Karpas-422 (cell line): ENCODE results near the gene VAT1L. TPM values are rescaled to one million over a fixed set of nuclear protein-coding genes. Genes with fewer than 3 reads are reported as not detected.

Experiments used
- DNase-seq: peaks from one replicate; pipeline ENCODE4 v3.0.0-alpha.2; 2015
- H2AFZ ChIP-seq: fragments of 200-600 bp; sonication (generic); 2 replicates; pipeline ENCODE4 v1.6.1; 2014; ENCODE audit warnings: antibody characterized with exemption, low read length, mixed read lengths
- H3K27ac ChIP-seq: fragments of 200-600 bp; sonication (generic); 2 replicates; pipeline ENCODE4 v1.5.1; 2014; ENCODE audit warnings: mild to moderate bottlenecking, low read length, moderate library complexity
- H3K27me3 ChIP-seq: fragments of 200-600 bp; sonication (generic); 2 replicates; pipeline ENCODE4 v1.6.1; 2014; ENCODE audit warnings: low read length, mixed read lengths
- H3K36me3 ChIP-seq: fragments of 200-600 bp; sonication (generic); 2 replicates; pipeline ENCODE4 v1.6.1; 2014; ENCODE audit warnings: low read length, mixed read lengths; ENCODE audit not compliant: insufficient read depth
- H3K4me1 ChIP-seq: fragments of 200-600 bp; sonication (generic); 2 replicates; pipeline ENCODE4 v1.6.1; 2014; ENCODE audit warnings: mild to moderate bottlenecking, low read length, mixed read lengths
- H3K4me2 ChIP-seq: fragments of 200-600 bp; sonication (generic); 2 replicates; pipeline ENCODE4 v1.6.1; 2014; ENCODE audit warnings: low read length, low read depth, mild to moderate bottlenecking; ENCODE audit not compliant: poor library complexity, severe bottlenecking
- H3K4me3 ChIP-seq: fragments of 200-600 bp; sonication (generic); 2 replicates; pipeline ENCODE4 v1.5.1; 2014; ENCODE audit warnings: mild to moderate bottlenecking, antibody characterized with exemption, low read length, mixed read lengths
- H3K79me2 ChIP-seq: fragments of 200-600 bp; sonication (generic); 2 replicates; pipeline ENCODE4 v1.6.1; 2014; ENCODE audit warnings: mild to moderate bottlenecking, low read length, mixed read lengths
- H3K9ac ChIP-seq: fragments of 200-600 bp; sonication (generic); 2 replicates; pipeline ENCODE4 v1.6.0; 2014; ENCODE audit warnings: low read length
- H3K9me2 ChIP-seq: fragments of 200-600 bp; sonication (generic), shearing (Covaris generic); replicated peaks from 2 replicates; pipeline ENCODE4 v1.6.0; 2014; ENCODE audit warnings: mild to moderate bottlenecking, low read length, moderate library complexity; ENCODE audit not compliant: insufficient read depth
- H3K9me3 ChIP-seq: fragments of 300-700, 200-600 bp; sonication (generic); 2 replicates; pipeline ENCODE4 v1.6.1; 2014; ENCODE audit warnings: low read length, mixed read lengths
- H4K20me1 ChIP-seq: fragments of 200-600 bp; sonication (generic); 2 replicates; pipeline ENCODE4 v1.6.1; 2014; ENCODE audit warnings: mild to moderate bottlenecking, antibody characterized with exemption, low read length, low read depth; ENCODE audit not compliant: insufficient read depth
- total RNA-seq: library from RNA; depleted of rRNA; stranded (reverse); fragments of >200 nt; shearing (Covaris generic); gene quantifications from 2 replicates; pipeline ENCODE4 v1.2.3, GENCODE V29; 2014; ENCODE audit warnings: low replicate concordance

VAT1L gene
- total RNA-seq, 1 experiment from 2014 or later, result 5.1 TPM

- no peaks in the 10 kb centered on the region for H3K27me3 ChIP-seq
- H3K9ac ChIP-seq, result no peak overlapping the region
- H3K27ac ChIP-seq, result no peak overlapping the region
- H4K20me1 ChIP-seq, result no peaks in the 10 kb centered on the region; the same call in 1 of the 2 replicates
- no peaks in the 10 kb centered on the region for H3K36me3 ChIP-seq
- no peaks in the 10 kb centered on the region for H3K9me3 ChIP-seq
- H3K9me2 ChIP-seq, result no peaks in the 10 kb centered on the region
- no peak overlapping the region for H3K4me3 ChIP-seq
- H3K79me2 ChIP-seq, result no peaks in the 10 kb centered on the region
- H3K4me2 ChIP-seq, result no peak overlapping the region
- no peak for DNase-seq
- H2AFZ ChIP-seq, result no peak overlapping the region
- H3K4me1 ChIP-seq, result no peaks in the 10 kb centered on the region
Observed at GRCh38 chr16:77920984-77921383, 132.6 kb downstream of the VAT1L start.

GRCh38 chr16:77922228-77922754 is 133.9 kb downstream of the VAT1L start:
- no peaks in the 10 kb centered on the region for H3K27me3 ChIP-seq
- no peaks in the 10 kb centered on the region for H3K4me1 ChIP-seq
- no peak overlapping the region for H3K4me2 ChIP-seq
- H3K9me3 ChIP-seq, result no peaks in the 10 kb centered on the region
- H3K36me3 ChIP-seq, result no peaks in the 10 kb centered on the region
- H4K20me1 ChIP-seq, result no peaks in the 10 kb centered on the region; the same call in 1 of the 2 replicates
- no peak overlapping the region for H3K27ac ChIP-seq
- H3K9me2 ChIP-seq, result no peaks in the 10 kb centered on the region
- H2AFZ ChIP-seq, result no peak overlapping the region
- H3K9ac ChIP-seq, result no peak overlapping the region
- no peak overlapping the region for H3K4me3 ChIP-seq
- DNase-seq, result no peak
- H3K79me2 ChIP-seq, result no peaks in the 10 kb centered on the region

- Histone ChIP-seq H3K9ac (no peak overlapping the region), H4K20me1 (no peaks in the 10 kb centered on the region; the same call in 1 of the 2 replicates), H2AFZ (no peak overlapping the region), H3K79me2 (no peaks in the 10 kb centered on the region), H3K4me3 (no peak overlapping the region), H3K27ac (no peak overlapping the region), H3K9me2 (no peaks in the 10 kb centered on the region), H3K4me1 (no peaks in the 10 kb centered on the region), H3K36me3 (no peaks in the 10 kb centered on the region), H3K4me2 (no peak overlapping the region), H3K27me3 (no peaks in the 10 kb centered on the region), H3K9me3 (no peaks in the 10 kb centered on the region)
- no peak for DNase-seq
Observed at GRCh38 chr16:77925531-77925930, 137.2 kb downstream of the VAT1L start.

GRCh38 chr16:77928096-77928495 is 139.7 kb downstream of the VAT1L start:
- H3K27ac ChIP-seq, result no peak overlapping the region
- H3K4me2 ChIP-seq, result no peak overlapping the region
- H3K36me3 ChIP-seq, result no peaks in the 10 kb centered on the region
- H3K4me1 ChIP-seq, result no peaks in the 10 kb centered on the region
- no peaks in the 10 kb centered on the region for H3K79me2 ChIP-seq
- no peaks in the 10 kb centered on the region for H3K9me3 ChIP-seq
- H2AFZ ChIP-seq, result no peak overlapping the region
- H3K9ac ChIP-seq, result no peak overlapping the region
- no peaks in the 10 kb centered on the region for H3K27me3 ChIP-seq
- H4K20me1 ChIP-seq, result no peaks in the 10 kb centered on the region
- H3K9me2 ChIP-seq, result no peaks in the 10 kb centered on the region
- no peak for DNase-seq
- no peak overlapping the region for H3K4me3 ChIP-seq

GRCh38 chr16:77929004-77929403 is 140.6 kb downstream of the VAT1L start:
- Histone ChIP-seq H3K4me1 (no peaks in the 10 kb centered on the region), H3K36me3 (no peaks in the 10 kb centered on the region), H3K4me3 (no peak overlapping the region), H3K9me3 (no peaks in the 10 kb centered on the region), H4K20me1 (no peaks in the 10 kb centered on the region), H3K27me3 (no peaks in the 10 kb centered on the region), H3K9ac (no peak overlapping the region), H2AFZ (no peak overlapping the region), H3K27ac (no peak overlapping the region), H3K4me2 (no peak overlapping the region), H3K79me2 (no peaks in the 10 kb centered on the region), H3K9me2 (no peaks in the 10 kb centered on the region)
- no peak for DNase-seq

- Histone ChIP-seq H3K79me2 (no peaks in the 10 kb centered on the region), H3K4me1 (no peaks in the 10 kb centered on the region), H4K20me1 (no peaks in the 10 kb centered on the region), H3K4me3 (no peak overlapping the region), H3K27me3 (no peaks in the 10 kb centered on the region), H2AFZ (no peak overlapping the region), H3K27ac (no peak overlapping the region), H3K9me3 (no peaks in the 10 kb centered on the region), H3K4me2 (no peak overlapping the region), H3K9me2 (no peaks in the 10 kb centered on the region), H3K9ac (no peak overlapping the region), H3K36me3 (no peaks in the 10 kb centered on the region)
- DNase-seq, result no peak
Observed at GRCh38 chr16:77931058-77931457, 142.7 kb downstream of the VAT1L start.

- Histone ChIP-seq H3K27ac (no peak overlapping the region), H3K9me2 (no peaks in the 10 kb centered on the region), H3K4me1 (no peaks in the 10 kb centered on the region), H3K9ac (no peak overlapping the region), H2AFZ (no peak overlapping the region), H3K9me3 (no peaks in the 10 kb centered on the region), H3K79me2 (no peaks in the 10 kb centered on the region), H4K20me1 (no peaks in the 10 kb centered on the region), H3K4me2 (no peak overlapping the region), H3K36me3 (no peaks in the 10 kb centered on the region), H3K27me3 (no peaks in the 10 kb centered on the region), H3K4me3 (no peak overlapping the region)
- DNase-seq, result no peak
Observed at GRCh38 chr16:77937473-77938149, 149.2 kb downstream of the VAT1L start.

- no peak for DNase-seq
Observed at GRCh38 chr16:77938913-77939312, 150.5 kb downstream of the VAT1L start.

More at GRCh38 chr16:77938913-77939312, 150.5 kb downstream of the VAT1L start:
- H3K9me3 ChIP-seq, result no peaks in the 10 kb centered on the region
- no peak overlapping the region for H3K27ac ChIP-seq
- no peaks in the 10 kb centered on the region for H3K9me2 ChIP-seq
- no peak overlapping the region for H3K9ac ChIP-seq
- no peaks in the 10 kb centered on the region for H3K4me1 ChIP-seq
- H3K27me3 ChIP-seq, result no peaks in the 10 kb centered on the region
- H3K36me3 ChIP-seq, result no peaks in the 10 kb centered on the region
- H4K20me1 ChIP-seq, result no peaks in the 10 kb centered on the region
- H3K4me2 ChIP-seq, result no peak overlapping the region
- H3K4me3 ChIP-seq, result no peak overlapping the region
- H3K79me2 ChIP-seq, result no peaks in the 10 kb centered on the region
- H2AFZ ChIP-seq, result no peak overlapping the region
